HG03097 (cell line): ENCODE results near the gene LMF2.

Source experiments
- ATAC-seq: cut with Tn5 transposase; IDR thresholded peaks from one replicate; pipeline ENCODE4 v1.9.1; 2021; ENCODE audit not compliant: unreplicated experiment, low FRiP score

LMF2 gene

DNA sequence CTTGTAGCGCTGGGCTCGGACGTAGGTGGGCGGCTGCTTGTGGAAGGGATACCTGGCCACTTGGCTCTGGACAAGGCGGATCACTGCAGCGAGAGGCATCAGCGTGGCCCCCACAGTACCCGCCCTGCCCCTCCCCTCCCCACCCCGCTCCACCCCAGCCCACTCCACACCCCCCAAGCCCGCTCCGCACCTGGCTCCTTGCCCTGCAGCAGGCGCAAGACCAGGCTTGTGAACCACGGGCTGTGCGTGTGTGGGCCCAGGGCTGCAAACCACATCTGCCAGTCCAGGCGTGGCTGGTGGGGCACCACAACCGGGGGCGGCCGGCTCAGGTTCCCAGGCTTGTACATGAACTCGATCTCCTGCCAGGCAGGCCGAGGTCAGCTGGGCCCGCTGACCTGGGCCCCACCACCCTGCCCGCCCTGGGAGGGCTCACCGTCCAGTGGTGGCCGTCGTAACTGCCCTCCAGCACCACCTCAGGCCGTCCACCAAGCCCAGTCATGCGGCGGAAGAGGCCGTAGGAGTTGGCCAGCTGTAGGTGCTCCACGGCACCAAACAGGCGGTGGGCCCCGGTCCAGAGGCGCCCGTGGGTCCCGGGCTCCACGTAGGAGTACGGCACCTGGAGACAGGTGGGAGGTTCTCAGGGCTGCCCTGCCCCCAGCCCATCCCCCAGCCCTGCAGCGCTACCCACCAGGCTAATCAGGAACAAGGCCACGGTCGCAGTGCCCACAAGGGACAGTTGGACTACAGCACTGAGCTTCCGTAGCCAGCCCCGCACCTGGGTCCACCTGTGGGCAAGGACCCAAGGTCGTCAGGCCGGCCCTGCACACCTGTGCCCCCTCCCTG, 2.9 kb downstream of the LMF2 start:
- ATAC-seq: no peak

DNA sequence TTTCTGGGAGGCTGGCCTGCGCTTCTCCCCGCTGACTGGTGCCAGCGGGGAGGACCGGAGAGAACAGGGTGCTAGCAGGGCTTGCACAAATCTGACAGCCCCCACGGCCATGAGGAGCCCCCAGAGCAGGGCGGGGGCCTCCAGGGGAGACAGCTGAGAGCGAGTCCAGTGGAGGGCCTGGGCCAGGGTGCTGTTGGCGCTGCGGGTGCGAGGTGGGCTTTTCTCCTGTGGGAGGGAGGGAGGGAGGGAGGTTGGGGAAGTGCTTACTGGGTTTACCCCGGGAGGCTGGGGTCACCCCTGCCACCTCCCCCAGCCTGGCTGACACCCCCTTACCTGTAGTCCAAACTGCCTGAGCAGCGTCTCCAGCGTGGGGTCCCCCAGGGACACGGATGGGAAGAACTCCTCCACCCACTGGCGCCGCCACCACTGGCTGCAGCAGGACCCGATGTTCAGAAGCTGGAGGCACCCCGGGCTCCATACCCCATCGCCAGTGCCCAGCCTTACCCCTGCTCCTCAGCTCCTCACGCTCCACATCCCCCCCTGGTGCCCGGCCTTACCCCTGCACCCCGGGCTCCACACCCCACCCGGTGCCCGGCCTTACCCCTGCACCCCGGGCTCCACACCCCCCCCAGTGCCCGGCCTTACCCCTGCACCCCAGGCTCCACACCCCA, 3.9 kb downstream of the LMF2 start:
- ATAC-seq: no peak

DNA sequence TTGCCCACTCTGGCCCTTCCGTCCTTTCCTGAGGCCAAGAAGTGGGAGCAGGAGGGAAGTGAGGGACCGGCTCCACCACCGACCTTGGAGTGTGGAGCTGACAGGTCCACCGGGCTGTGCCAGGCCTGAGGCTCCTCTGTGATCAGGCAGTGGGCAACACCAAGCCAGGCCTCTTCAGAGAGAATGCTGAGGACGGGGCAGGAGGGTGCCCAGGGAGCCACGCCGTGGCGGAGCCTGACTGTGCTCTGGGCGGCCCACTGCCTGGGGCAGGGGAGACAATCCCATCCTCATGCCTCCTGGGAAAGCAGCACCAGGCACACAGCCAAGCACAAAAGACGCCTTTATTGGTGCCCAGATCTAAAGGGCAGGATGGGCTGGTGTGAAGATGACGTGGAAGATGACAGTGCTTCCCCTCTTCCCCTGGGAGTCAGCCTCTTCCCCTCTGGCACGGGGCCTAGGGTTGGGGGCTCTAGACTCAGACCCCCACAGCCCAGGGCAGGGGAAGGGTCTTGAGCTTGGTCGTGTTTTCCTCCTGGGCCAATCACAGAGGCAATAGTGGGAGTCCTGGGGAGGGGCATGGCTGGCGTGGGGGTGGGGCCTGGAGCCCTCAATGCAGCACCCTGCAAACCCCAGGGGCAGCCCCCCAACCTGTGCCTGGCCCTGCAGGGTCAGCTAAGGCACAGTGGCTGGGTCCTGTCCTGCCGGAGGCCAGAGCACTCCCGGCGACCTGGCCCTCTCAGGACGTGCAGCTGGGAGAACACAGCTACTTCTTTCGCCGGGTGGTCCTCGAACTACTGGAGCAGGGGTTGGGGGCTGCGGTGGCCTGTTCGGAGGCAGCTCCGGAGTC, 4.7 kb downstream of the LMF2 start:
- ATAC-seq: no peak

DNA sequence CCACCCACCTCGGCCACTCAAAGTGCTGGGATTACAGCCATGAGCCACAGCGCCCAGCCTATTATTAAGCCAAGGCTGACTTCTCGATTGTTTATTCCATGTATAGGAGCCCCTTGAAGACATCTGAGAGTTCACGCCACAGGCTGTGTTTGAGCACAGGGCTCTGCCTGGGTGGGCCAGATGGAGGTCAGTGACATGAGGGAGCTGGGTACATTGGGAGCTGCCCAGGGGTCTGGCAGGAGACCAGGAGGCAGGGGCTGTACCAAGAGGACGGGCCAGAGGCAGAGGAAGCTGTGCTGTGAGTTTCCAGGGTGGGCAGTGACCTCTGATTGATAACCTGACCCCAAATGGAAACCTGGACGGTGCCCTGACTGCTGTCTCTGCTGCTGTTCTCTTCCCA, 5.4 kb downstream of the LMF2 start:
- ATAC-seq: no peak

DNA sequence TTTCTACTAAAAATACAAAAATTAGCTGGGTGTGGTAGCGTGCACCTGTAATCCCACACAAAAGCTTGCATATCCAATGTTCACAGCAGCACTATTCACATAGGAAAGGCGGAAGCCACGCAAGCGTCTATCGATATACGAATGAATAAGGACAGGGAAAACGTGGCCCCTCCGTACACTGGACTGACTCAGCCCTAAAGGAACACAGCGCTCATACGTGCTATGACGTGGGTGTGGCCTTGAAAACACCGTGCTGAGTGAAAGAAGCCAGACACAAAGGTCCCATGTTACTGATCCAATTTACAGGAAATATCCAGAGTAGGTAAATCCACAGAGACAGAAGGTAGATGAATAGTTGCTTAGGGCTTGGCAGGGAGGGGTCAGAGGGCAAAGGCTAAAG, 7.0 kb downstream of the LMF2 start:
- no peak for ATAC-seq

DNA sequence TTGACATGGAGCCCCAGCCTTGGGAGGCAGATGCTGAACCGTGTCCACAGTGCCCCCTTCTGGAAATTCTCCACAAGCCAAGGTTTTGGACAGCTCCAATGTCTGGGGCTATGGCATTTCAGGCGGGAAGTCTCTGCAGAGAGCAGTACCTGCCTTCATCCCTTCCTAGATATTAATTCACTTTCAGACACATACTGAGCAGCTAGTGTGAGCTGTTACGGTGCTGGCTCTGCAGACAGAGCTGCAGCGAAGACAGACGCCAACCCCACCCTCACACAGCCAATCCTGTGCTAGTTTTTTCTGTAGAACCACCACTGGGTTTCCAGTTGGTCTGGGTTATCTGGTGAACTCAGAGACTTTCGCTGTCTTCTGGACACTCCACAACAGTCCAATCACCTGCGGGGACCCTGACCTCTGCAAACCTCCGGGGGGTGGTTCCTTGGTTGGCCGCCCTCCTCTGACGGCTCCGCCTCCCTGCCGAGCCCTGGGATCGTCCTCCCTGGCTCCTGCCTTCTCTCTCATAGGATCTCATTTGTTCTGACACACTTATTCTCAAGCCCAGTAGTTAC, 9.1 kb downstream of the LMF2 start:
- ATAC-seq: no peak

DNA sequence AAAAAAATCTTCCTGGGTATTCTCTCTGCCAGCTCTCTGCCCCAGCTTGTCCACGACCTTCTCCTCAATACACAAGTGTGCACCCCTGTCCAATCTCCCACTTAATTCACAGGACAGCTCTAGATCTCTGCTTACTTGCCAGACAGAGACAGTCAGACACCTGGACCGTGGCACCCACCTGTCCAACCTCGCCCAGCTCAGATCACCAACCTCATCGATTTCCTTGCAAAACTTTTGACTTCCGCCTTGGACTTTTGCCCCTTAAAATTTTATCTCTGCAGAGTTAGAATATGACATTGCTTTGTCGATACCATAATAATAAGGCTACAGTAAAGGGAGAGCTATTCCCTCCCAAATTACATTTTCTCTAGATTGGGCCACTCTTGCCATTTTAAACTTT, 10.4 kb downstream of the LMF2 start:
- ATAC-seq: no peak

DNA sequence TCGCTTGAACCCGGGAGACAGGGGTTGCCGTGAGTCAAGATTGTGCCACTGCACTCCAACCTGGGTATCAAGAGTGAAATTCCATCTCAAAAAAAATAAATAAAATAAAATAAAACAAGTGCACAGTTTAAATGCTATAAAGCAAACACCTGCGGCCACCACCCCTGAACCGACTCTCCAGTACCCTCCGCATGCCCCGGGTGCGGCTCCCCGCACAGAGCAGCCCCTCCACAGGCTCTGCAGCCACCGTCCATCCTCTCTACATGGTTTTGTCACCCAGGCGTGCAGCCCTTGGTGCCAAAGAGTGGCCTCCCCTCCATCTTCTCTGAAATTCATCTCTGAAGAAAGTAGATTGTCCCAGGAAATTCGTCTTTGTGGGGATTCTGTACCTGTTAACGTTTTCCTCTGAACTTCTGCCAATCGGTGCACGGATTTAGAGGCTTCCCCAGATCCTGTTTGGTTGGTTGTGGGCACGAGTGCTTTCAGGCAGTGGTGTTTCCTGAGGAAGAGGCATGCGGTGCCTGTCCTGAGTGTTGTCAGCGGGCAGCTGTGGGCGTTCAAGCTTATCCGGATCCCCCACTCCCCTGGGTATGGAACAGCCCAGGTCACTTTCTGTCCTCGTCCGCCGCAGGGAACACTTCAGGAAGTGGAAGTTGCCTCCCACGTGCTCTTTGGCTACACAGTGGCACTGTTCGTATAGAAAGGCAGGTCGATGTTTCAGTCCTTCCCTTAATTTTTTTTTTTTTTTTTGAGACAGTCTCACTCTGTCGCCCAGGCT, 16.8 kb downstream of the LMF2 start:
- no peak for ATAC-seq

DNA sequence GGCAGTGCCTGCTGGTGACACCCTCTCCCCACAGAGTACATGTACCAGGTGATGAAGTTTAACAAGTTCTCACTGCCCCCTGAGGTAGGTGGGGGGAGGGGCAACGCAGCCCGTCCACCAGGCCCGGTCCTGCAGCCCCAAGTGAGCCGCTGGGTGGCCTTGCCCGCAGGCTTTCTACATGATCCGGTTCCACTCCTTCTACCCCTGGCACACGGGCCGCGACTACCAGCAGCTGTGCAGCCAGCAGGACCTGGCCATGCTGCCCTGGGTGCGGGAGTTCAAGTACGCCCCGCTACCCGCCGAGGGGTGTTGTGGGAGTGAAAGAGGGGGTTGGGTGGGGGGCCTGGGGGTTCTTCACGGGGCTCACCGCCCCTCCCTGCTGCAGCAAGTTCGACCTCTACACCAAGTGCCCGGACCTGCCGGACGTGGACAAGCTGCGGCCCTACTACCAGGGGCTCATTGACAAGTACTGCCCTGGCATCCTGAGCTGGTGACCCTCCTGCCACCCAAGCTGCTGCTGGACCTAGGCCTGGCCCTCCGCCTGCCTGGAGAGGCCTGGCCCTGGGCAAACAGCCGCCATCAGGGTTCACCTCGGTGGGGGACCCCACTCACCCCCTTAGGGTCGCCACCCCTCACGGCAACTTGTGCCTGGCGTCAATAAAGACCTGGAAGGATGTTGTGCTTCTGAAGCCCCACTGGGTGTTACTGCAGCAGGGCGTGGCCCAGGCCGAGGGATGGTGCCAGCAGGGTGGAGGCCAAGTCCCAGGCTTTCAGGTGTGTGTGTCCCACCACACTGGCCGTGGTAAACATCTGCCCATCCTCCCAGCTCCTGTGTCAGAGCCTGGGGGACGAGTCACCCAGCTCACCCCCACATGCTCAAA, 17.9 kb downstream of the LMF2 start:
- ATAC-seq: no peak

DNA sequence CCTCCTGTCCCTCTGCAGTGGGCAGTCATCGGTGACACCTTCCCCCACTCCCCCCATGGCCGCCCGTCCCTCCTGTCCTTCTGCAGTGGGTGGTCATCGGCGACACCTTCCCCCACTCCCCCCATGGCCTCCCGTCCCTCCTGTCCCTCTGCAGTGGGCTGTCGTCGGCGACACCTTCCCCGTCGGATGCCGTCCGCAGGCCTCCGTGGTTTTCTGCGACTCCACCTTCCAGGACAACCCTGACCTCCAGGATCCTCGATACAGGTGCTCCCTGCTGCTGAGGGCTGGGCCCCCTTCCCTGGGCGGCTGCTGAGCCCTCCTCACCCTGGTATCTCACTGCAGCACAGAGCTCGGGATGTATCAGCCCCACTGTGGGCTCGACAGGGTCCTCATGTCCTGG, 18.6 kb downstream of the LMF2 start:
- ATAC-seq: no peak

DNA sequence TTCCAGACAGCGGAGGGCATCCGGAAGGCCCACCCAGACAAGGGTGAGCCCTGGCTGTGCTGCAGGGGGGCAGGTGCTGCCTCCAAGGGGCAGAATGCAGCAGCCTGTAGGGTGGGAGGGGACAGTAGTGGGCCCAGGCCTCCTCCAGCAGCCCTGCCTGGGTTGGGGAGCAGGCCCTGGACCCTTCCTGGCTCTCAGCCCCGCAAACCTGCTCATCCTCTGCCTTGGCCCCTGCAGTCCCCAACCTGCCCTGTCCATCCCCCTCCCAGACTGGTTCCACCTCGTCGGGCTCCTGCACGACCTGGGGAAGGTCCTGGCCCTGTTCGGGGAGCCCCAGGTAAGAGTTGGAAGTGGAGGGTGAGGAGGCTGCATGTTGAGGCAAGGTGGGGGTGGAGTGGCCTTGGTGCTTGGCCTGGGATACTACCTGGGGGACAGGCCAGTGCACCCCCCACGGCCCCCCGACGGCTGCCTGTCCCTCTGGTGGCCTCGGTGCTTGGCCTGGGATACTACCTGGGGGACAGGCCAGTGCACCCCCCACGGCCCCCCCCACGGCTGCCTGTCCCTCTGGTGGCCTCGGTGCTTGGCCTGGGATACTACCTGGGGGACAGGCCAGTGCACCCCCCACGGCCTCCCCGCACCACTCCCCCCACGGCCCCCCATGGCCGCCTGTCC, 19.4 kb downstream of the LMF2 start:
- no peak for ATAC-seq

DNA sequence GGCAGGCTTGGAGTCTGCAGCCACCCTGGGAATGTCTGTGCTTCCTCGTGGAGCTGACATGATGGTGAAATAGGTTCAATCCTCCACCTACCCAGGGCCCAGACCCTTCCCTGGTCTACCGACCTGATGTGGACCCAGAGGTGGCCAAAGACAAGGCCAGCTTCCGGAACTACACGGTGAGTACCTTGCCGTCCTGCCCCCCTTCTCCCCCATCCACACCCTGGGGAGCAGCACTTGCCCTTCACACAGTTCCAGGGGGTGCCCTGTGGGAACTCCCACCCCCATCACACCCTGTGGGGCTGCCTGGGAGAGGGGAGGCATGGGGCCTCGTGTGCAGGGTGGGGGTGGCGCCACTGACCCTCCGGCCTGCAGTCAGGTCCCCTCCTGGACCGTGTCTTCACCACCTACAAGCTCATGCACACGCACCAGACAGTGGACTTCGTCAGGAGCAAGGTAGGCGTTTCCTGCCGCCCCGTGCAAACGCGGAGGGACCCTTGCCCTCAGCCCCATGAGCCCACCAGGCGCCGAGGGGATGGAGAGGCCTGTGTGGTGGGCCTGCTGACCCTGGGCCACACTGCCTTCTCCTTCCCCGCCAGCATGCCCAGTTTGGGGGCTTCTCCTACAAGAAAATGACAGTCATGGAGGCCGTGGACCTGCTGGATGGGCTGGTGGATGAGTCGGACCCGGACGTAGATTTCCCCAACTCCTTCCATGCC, 20.1 kb downstream of the LMF2 start:
- ATAC-seq: no peak

DNA sequence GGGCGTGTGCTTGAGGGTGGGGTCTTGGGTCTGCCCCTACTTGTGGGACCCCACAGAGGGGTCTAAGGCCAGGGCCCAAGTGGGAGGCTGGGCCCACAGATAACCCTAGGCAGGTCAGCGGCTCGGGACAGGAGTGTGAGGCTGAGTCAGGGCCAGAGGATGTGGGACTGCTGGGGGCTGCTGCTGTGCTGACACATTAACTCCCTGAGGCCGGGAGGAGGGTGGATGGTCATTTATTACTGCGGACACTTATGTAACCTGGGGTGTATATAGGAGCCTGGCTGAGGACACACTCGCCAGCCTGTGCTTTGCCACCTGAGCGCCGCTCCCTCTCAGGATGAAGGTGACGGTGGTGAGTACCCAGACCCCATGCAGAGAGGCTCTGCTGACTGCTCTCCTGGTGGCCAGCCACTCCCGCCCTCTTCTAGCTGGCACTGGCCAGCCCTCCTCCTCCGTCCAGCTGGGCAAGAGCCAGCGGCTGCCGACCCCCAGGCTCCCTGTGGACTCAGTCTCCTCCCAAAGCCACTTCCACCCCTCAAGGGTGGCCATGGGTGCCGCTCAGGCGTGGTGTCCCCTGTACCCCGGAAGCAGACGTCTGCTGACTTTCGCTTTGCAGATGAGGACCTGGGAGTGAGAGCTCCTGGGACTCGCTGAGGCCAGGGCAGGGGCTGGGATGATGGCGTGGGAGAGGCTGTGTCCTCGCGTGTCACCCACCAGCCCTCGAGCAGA, 20.8 kb downstream of the LMF2 start, which contains the start of gene MIOX:
Gene MIOX, plus strand, starts transcription at position 299 of the 729 bp plus-strand sequence. Its CDS starts 39 bp downstream, at position 338.
- no peak for ATAC-seq

DNA sequence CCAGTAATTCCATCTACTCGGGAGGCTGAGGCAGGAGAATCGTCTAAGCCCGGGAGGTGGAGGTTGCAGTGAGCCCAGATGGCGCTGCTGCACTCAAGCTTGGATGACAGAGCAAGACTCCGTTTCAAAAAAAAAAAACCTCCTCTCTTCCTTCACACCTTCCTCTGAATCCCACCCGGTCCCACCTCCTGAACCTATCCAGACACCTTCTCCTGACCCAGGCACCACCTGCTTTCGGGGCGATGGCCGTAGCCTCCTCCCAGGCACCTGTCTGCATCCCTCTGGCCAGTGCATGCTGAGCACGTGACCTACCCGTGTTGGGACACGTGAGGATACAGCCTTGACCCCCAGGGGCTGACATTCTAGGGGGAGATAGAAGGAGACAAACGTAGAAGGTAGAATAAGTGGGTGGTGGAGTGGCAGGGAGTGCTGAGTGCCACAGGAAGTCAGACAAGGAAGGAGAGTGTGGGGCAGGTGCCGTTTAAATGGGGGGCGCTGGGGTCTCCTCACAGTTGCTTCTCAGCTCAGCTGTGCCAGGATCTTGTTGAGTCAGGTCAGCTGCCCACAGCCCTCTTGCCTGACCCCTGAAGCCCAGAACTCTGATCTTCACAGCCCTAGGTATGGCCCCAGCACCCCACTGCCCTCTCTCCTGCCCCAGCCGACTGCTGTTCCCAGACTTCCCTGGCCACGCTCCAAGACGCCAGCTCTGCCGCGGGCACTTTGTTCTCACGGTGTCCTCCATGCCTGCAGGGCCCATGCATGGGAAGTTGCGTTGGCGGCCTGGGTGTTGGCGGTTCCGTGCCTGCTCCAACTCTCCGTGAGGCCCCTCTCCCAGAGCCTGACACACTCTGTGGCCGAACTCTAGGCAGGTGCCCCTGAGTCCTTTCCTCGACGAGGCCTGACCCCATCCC, 22.0 kb downstream of the LMF2 start:
- ATAC-seq: no peak

DNA sequence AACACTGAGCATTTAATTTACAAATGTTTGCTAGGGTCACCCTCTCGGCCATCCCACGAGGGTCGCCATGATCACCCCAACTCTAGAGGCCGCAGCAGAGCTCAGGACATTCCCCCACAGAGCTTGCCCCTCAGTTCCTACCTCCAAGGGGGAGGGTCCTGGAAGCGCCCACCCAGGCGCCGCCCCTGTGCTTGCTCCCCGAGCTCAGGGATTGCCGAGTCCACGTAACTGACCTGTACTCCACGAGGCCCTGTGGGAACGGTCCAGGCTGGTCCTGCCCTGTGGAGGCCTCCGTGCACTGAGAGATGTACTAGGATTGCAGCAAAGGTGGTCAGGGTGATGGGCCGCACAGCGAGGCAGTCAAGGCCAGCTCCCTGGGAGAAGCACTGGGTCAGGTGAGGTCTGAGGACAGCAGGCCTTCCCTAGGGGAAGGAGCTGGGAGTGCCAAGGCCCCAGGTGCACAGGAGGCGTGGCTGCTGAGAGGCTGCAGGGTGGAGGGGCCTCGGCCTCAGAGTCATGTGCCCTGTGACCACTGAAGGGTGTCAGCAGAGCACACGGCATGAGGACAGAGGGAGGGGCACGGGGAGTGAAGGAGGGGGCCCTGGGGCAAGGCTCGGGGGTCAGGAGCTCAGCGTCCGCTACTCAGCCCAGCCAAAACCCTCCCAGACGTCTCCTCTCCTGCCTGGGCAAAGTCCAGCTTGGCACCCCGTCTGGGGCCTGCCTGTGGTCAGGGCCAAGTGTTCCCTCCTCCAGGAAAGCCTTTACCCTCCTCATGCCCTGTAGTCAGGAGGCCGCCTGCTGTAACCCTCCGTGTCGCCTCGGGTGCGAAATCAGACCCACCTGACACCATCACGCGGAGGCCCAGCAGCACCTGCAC, 23.3 kb downstream of the LMF2 start:
- ATAC-seq: no peak
